Stomach (tissue), 9 donors: ENCODE measurements around the gene UBE2Q2. TPM values are rescaled to one million over a fixed set of nuclear protein-coding genes. Genes with fewer than 3 reads are reported as not detected.

Experiments
- DNase-seq, 2 donors: peaks; one replicate each; pipeline versions ENCODE4 v3.0.0 to v3.0.0-alpha.2; 2013 to 2019
- H3K27ac ChIP-seq, 5 donors: fragments of 200-600 bp in 4 of 5; sonication (generic) in 4 of 5; one replicate each; pipeline ENCODE4 v1.5.1; 2013 to 2019; ENCODE audit warnings: mild to moderate bottlenecking in 1 of 5, moderate library complexity in 1 of 5
- H3K27me3 ChIP-seq, 3 donors: fragments of 200-600 bp; sonication (generic); one replicate each; pipeline ENCODE4 v1.5.1; 2017 to 2019; ENCODE audit warnings: mixed run types in 1 of 3
- H3K36me3 ChIP-seq, 4 donors: fragments of 200-600 bp; sonication (generic); 1 replicate in 3 of 4; 2 replicates in 1 of 4; pipeline ENCODE4 v1.5.1; 2016 to 2019
- H3K4me1 ChIP-seq, 4 donors: fragments of 200-600 bp; sonication (generic); one replicate each; pipeline ENCODE4 v1.5.1; 2016 to 2019
- H3K4me3 ChIP-seq, 4 donors: fragments of 200-600 bp; sonication (generic) in 3 of 4; one replicate each; pipeline ENCODE4 v1.5.1; 2016 to 2019; ENCODE audit warnings: mild to moderate bottlenecking in 1 of 4
- H3K9me3 ChIP-seq, 4 donors: fragments of 200-600 bp; sonication (generic); one replicate each; pipeline ENCODE4 v1.5.1; 2016 to 2019
- EP300 ChIP-seq: sonication (generic); formaldehyde crosslinking; IDR thresholded peaks from one replicate; pipeline ENCODE4 v1.6.1; 2017; ENCODE audit warnings: antibody characterized with exemption
- POLR2A ChIP-seq, 4 donors: fragments of 450-650 bp; IDR thresholded peaks; one replicate each; pipeline ENCODE4 v1.6.1; 2016; ENCODE audit warnings: antibody characterized with exemption in 4 of 4, control low read depth in 2 of 4, mild to moderate bottlenecking in 1 of 4, moderate library complexity in 1 of 4
- POLR2AphosphoS5 ChIP-seq, 3 donors: sonication (generic); formaldehyde crosslinking; IDR thresholded peaks; one replicate each; pipeline ENCODE4 v1.6.1; 2016; ENCODE audit warnings: antibody characterized with exemption in 3 of 3
- WGBS, 5 donors: extraction: QIAGEN DNeasy Blood & Tissue Kit in 3 of 5; methylation state at CpG; one replicate each; pipeline versions ENCODE4 v1.1.5 to v1.1.7; 2013 to 2018; 5-methylcytosine and 5-hydroxymethylcytosine counted together
- intact Hi-C: fragments of 100-400 bp; cut with DNase I; formaldehyde crosslinking; loops from one replicate; pipeline ENCODE4 v1.15.1; 2023; ENCODE audit warnings: low total_unique reads
- polyA plus RNA-seq, 3 donors: library from polyadenylated mRNA; stranded (reverse); fragments of 200-250 nt; gene quantifications; one replicate each; pipeline ENCODE4 v1.2.3, GENCODE V29; 2013
- total RNA-seq, 5 donors: library from RNA; depleted of rRNA; stranded (reverse); fragments of >200 nt; gene quantifications; one replicate each; pipeline versions ENCODE4 v1.1.0 to v1.2.3, GENCODE V29; 2014 to 2016
- TF ChIP-seq, protein P1 (sequence below), 7 experiments: fragments of 450-650 bp in 4 of 7; fragments of 200-600 bp in 3 of 7; sonication (generic) in 3 of 7; IDR thresholded peaks; one replicate each; pipeline ENCODE4 v1.5.1; 2016 to 2019; ENCODE audit warnings: antibody characterized with exemption in 7 of 7, control low read depth in 2 of 7, mild to moderate bottlenecking in 1 of 7
- donor health status: healthy with polysubstance abuse.
- donor health status: Bipolar disorder and iron deficiency.
- donor health status: healthy.

Gene UBE2Q2
- total and polyA plus RNA-seq, 8 donors, result 9.0 to 52.0 (median 33.8) TPM

DNA sequence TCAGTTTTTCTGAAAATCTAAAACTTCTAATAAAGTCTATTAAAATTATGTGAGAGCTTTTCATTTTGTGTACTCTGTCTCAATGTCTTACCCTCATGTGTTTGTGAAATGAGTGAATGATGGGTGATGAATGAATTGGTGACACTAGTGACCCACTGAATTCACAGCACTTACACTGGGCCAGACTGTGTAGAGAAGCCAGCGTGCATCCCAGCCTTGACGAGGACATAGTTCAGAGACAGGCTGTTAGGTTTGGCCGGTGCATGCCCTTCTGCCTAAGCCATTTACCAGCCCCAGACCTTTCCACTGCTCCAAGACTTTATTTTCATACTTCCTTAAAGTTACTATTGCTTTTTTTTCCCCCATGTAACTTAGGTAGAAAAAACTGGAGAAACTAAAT lies 99.2 kb downstream of the UBE2Q2 start:
- WGBS, 5 donors, result 66 to 80% (median 76%) methylated on average over 3 of the region's 3 CpGs
- H3K9me3 ChIP-seq, result no peaks in the 10 kb centered on the region
- H3K27me3 ChIP-seq, result no peaks in the 10 kb centered on the region
- no peak overlapping the region for H3K4me3 ChIP-seq
- intact Hi-C loops, result no loop called here
- no peak for DNase-seq
- H3K27ac ChIP-seq, result no peak overlapping the region
- no peaks in the 10 kb centered on the region for H3K4me1 ChIP-seq
- peaks cover 0 to 10% (median 4%) of the 10 kb centered on the region in 4 donors for H3K36me3 ChIP-seq
- TF ChIP-seq, protein P1, sequence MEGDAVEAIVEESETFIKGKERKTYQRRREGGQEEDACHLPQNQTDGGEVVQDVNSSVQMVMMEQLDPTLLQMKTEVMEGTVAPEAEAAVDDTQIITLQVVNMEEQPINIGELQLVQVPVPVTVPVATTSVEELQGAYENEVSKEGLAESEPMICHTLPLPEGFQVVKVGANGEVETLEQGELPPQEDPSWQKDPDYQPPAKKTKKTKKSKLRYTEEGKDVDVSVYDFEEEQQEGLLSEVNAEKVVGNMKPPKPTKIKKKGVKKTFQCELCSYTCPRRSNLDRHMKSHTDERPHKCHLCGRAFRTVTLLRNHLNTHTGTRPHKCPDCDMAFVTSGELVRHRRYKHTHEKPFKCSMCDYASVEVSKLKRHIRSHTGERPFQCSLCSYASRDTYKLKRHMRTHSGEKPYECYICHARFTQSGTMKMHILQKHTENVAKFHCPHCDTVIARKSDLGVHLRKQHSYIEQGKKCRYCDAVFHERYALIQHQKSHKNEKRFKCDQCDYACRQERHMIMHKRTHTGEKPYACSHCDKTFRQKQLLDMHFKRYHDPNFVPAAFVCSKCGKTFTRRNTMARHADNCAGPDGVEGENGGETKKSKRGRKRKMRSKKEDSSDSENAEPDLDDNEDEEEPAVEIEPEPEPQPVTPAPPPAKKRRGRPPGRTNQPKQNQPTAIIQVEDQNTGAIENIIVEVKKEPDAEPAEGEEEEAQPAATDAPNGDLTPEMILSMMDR (IDR thresholded peaks at IDR 0.05), result no peak
- TF ChIP-seq EP300 (no peak), POLR2A (IDR thresholded peaks at IDR 0.05) (no peak), POLR2AphosphoS5 (IDR thresholded peaks at IDR 0.05) (no peak)

DNA sequence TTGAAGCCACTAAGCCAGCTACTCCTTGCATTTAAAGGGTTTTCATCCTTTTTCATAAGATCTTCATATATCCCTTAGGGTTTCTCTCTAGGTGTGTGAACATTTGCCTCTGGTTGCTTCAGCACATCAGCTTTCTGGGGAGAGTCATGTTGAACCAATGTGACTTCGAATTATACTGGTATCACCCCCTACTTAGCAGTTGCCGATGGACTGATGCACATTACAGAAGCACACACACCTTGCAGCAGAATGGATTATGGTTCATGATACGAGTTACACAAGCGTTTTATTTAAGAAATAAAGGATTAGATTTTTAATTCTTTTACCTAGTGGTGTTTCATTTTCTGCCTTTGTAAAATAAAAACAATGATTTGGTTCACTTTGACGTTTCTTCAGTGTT lies 100.0 kb downstream of the UBE2Q2 start:
- peaks cover 0 to 6% (median under 1%) of the 10 kb centered on the region in 4 donors for H3K36me3 ChIP-seq
- intact Hi-C loops, result no loop called here
- no peak overlapping the region for H3K4me3 ChIP-seq
- no peaks in the 10 kb centered on the region for H3K4me1 ChIP-seq
- no peaks in the 10 kb centered on the region for H3K9me3 ChIP-seq
- no peak overlapping the region for H3K27ac ChIP-seq
- no peak for DNase-seq
- TF ChIP-seq EP300 (no peak), POLR2A (IDR thresholded peaks at IDR 0.05) (no peak), POLR2AphosphoS5 (IDR thresholded peaks at IDR 0.05) (no peak)
- TF ChIP-seq, protein P1 (IDR thresholded peaks at IDR 0.05), result no peak
- 74 to 82% (median 76%) methylated on average over 5 of the region's 5 CpGs for WGBS, 5 donors
- no peaks in the 10 kb centered on the region for H3K27me3 ChIP-seq

DNA sequence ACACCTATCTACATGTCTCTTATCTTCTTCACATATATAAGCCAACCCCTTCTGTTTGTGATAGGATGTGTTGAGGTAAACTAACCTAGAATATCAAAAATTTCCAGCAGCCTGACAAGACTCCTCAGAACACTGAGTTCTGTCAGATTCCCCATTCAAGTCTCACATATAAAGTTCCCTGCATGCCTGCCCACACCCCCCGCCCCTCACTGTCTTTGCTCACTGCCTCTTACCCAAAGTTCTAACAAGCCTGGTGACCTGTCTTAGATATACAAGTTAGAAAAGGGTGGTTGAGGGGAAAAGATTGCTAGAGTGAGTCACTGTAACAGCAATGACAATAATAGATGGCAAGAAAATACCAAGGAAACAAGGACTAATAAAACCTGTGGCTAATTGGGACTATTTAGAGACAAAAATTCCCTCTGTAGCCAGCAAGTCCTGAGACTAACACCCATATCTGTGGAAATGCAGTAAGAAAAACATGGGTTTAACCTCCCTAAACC lies 100.5 kb downstream of the UBE2Q2 start:
- intact Hi-C loops, result no loop called here
- TF ChIP-seq, protein P1 (IDR thresholded peaks at IDR 0.05), result no peak
- no peak for TF ChIP-seq EP300
- no peak for TF ChIP-seq POLR2AphosphoS5 (IDR thresholded peaks at IDR 0.05)
- TF ChIP-seq POLR2A (IDR thresholded peaks at IDR 0.05), result no peak
- 41 to 67% (median 57%) methylated on average over 1 of the region's 1 CpG for WGBS, 5 donors
- peaks cover 0 to 4% (median 0%) of the 10 kb centered on the region in 3 donors for H3K27me3 ChIP-seq
- H3K36me3 ChIP-seq, result peaks cover 0 to 2% (median 0%) of the 10 kb centered on the region in 4 donors
- no peak for DNase-seq
- H3K9me3 ChIP-seq, result no peaks in the 10 kb centered on the region
- H3K4me1 ChIP-seq, result no peaks in the 10 kb centered on the region
- no peak overlapping the region for H3K4me3 ChIP-seq
- H3K27ac ChIP-seq, result no peak overlapping the region

DNA sequence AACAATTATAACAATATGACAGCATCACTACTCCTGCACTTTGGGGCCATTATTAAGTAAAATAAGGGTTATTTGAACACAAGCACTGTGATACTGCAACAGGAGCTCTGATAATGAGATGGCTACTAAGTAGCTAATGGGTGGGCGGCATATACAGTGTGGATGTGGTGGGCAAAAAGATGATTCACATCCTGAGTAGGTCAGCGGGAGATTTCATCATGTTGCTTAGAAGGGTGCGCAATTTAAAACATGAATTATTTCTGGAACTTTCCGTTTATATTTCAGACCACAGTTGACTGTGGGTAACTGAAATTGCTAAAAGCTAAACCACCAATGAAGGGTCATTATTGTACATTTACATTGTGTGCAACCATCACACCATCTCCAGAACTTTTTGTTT lies 102.7 kb downstream of the UBE2Q2 start:
- Histone ChIP-seq H3K36me3 (no peaks in the 10 kb centered on the region), H3K4me1 (no peaks in the 10 kb centered on the region), H3K27me3 (peaks cover 0 to 8% (median 0%) of the 10 kb centered on the region in 3 donors), H3K4me3 (no peak overlapping the region), H3K27ac (no peak overlapping the region), H3K9me3 (no peaks in the 10 kb centered on the region)
- WGBS, 5 donors, result 63 to 78% (median 76%) methylated on average over 4 of the region's 4 CpGs
- TF ChIP-seq POLR2A (IDR thresholded peaks at IDR 0.05) (no peak), POLR2AphosphoS5 (IDR thresholded peaks at IDR 0.05) (no peak), EP300 (no peak)
- TF ChIP-seq, protein P1 (IDR thresholded peaks at IDR 0.05), result no peak
- no peak for DNase-seq
- intact Hi-C loops, result no loop called here
